GM19455 (cell line): Measurements from ENCODE around the gene LRRC74A.
"Not testable (repeated sequence)": the region's sequence is repeated elsewhere in the genome, so short reads cannot be mapped to it uniquely, and the experiment has no call there.

ENCODE experiments used
- ATAC-seq: cut with Tn5 transposase; IDR thresholded peaks from one replicate; pipeline ENCODE4 v1.9.1; 2021; ENCODE audit not compliant: unreplicated experiment

Gene LRRC74A

GRCh38 chr14:76884394-76884793 is 58.2 kb downstream of the LRRC74A start:
- no peak for ATAC-seq

GRCh38 chr14:76884853-76885276 is 58.7 kb downstream of the LRRC74A start:
- no peak for ATAC-seq

- no peak for ATAC-seq
Observed at GRCh38 chr14:76887191-76887590, 61.0 kb downstream of the LRRC74A start.

- ATAC-seq, result no peak
Observed at GRCh38 chr14:76891391-76891790, 65.2 kb downstream of the LRRC74A start.

GRCh38 chr14:76894308-76894707 is 68.1 kb downstream of the LRRC74A start:
- ATAC-seq, result no peak

- ATAC-seq, result not testable (repeated sequence)
Observed at GRCh38 chr14:76898006-76898405, 71.8 kb downstream of the LRRC74A start.

- ATAC-seq, result no peak
Observed at GRCh38 chr14:76900682-76901081, 74.5 kb downstream of the LRRC74A start.

GRCh38 chr14:76901171-76902055 is 75.2 kb downstream of the LRRC74A start:
- no peak for ATAC-seq

- no peak for ATAC-seq
Observed at GRCh38 chr14:76902591-76902990, 76.4 kb downstream of the LRRC74A start.

- no peak for ATAC-seq
Observed at GRCh38 chr14:76904100-76904739, 78.0 kb downstream of the LRRC74A start.

- ATAC-seq, result no peak
Observed at GRCh38 chr14:76904740-76905569, 78.7 kb downstream of the LRRC74A start.

- ATAC-seq, result no peak
Observed at GRCh38 chr14:76908834-76909233, 82.6 kb downstream of the LRRC74A start.

GRCh38 chr14:76909266-76909665 is 83.1 kb downstream of the LRRC74A start:
- no peak for ATAC-seq

GRCh38 chr14:76910371-76910890 is 84.2 kb downstream of the LRRC74A start:
- ATAC-seq, result no peak

GRCh38 chr14:76911473-76911872 is 85.3 kb downstream of the LRRC74A start:
- ATAC-seq, result no peak

- ATAC-seq, result not testable (repeated sequence)
Observed at GRCh38 chr14:76914533-76915081, 88.4 kb downstream of the LRRC74A start.

- ATAC-seq, result no peak
Observed at GRCh38 chr14:76916040-76916715, 90.0 kb downstream of the LRRC74A start.

GRCh38 chr14:76917158-76917596 is 91.0 kb downstream of the LRRC74A start:
- no peak for ATAC-seq

- no peak for ATAC-seq
Observed at GRCh38 chr14:76917745-76918255, 91.6 kb downstream of the LRRC74A start.

GRCh38 chr14:76918256-76918781 is 92.1 kb downstream of the LRRC74A start:
- ATAC-seq, result no peak
